ENCODE measurements around the gene COL26A1. TPM values are rescaled to one million over a fixed set of nuclear protein-coding genes. Genes with fewer than 3 reads are reported as not detected.

COL26A1 gene
- polyA plus RNA-seq, 1 donor (not counting 4 experiments of a cell fraction or from before 2014, with no cell fraction given) = not detected

- Histone ChIP-seq H3K4me2 (ENCODE audit: control insufficient read depth, extremely low read depth, insufficient read depth, low read depth, low read length) (no peak overlapping the region), H3K9ac (ENCODE audit: control insufficient read depth, extremely low read depth, insufficient read depth, low read length) (no peak overlapping the region), H3K9me1 (ENCODE audit: control insufficient read depth, extremely low read depth, insufficient read depth, low read length) (no peaks in the 10 kb centered on the region), H3K9me3 (ENCODE audit: control insufficient read depth, low read depth, low read length) (no peaks in the 10 kb centered on the region), H4K20me1 (ENCODE audit: control insufficient read depth, extremely low read depth, insufficient read depth, low read length) (no peaks in the 10 kb centered on the region), H2AFZ (ENCODE audit: control insufficient read depth, low read length) (no peak overlapping the region), H3K4me1 (ENCODE audit: control insufficient read depth, extremely low read depth, insufficient read depth, low read length) (no peaks in the 10 kb centered on the region), H3K4me3 (ENCODE audit: control insufficient read depth in 2 of 3, extremely low read depth in 1 of 3, insufficient read depth in 2 of 3, low read depth in 1 of 3, low read length in 3 of 3) (no peak overlapping the region), H3K27ac (ENCODE audit: control insufficient read depth, insufficient read depth, low read length) (no peak overlapping the region), H3K36me3 (ENCODE audit: control insufficient read depth in 2 of 2, extremely low read depth in 1 of 2, insufficient read depth in 2 of 2, low read length in 2 of 2) (no peaks in the 10 kb centered on the region), H3K27me3 (ENCODE audit: control insufficient read depth, extremely low read depth, insufficient read depth, low read length) (peaks cover 11% of the 10 kb centered on the region), H3K79me2 (ENCODE audit: control insufficient read depth, insufficient read depth, low read length) (no peaks in the 10 kb centered on the region)
- no peak for DNase-seq (ENCODE audit: low read depth, low spot score)
- dilution Hi-C loops (cut with MboI; ENCODE audit: extremely low pct_ligation_motif_present, low sequenced_read_pairs) = no loop called here
- no peak for FAIRE-seq
- TF ChIP-seq CTCF (optimal IDR thresholded peaks at IDR 0.05 in 1 of 3, IDR thresholded peaks at IDR 0.05 in 1 of 3, conservative IDR thresholded peaks at IDR 0.05 in 1 of 3; ENCODE audit: extremely low read depth in 1 of 3, insufficient read depth in 2 of 3, low read length in 3 of 3) (no peak), EZH2 (IDR thresholded peaks at IDR 0.05; ENCODE audit: low read length) (no peak)
These were observed 154.6 kb downstream of the COL26A1 start for GRCh38 chr7:101517304-101517703.

GRCh38 chr7:101518336-101518735, 155.7 kb downstream of the COL26A1 start:
- Histone ChIP-seq H2AFZ (ENCODE audit: control insufficient read depth, low read length) (no peak overlapping the region), H3K9ac (ENCODE audit: control insufficient read depth, extremely low read depth, insufficient read depth, low read length) (no peak overlapping the region), H3K4me2 (ENCODE audit: control insufficient read depth, extremely low read depth, insufficient read depth, low read depth, low read length) (no peak overlapping the region), H3K4me1 (ENCODE audit: control insufficient read depth, extremely low read depth, insufficient read depth, low read length) (no peaks in the 10 kb centered on the region), H3K27ac (ENCODE audit: control insufficient read depth, insufficient read depth, low read length) (no peak overlapping the region), H3K9me3 (ENCODE audit: control insufficient read depth, low read depth, low read length) (no peaks in the 10 kb centered on the region), H3K79me2 (ENCODE audit: control insufficient read depth, insufficient read depth, low read length) (no peaks in the 10 kb centered on the region), H3K4me3 (ENCODE audit: control insufficient read depth in 2 of 3, extremely low read depth in 1 of 3, insufficient read depth in 2 of 3, low read depth in 1 of 3, low read length in 3 of 3) (no peak overlapping the region), H3K27me3 (ENCODE audit: control insufficient read depth, extremely low read depth, insufficient read depth, low read length) (peaks cover 11% of the 10 kb centered on the region), H3K9me1 (ENCODE audit: control insufficient read depth, extremely low read depth, insufficient read depth, low read length) (no peaks in the 10 kb centered on the region), H3K36me3 (ENCODE audit: control insufficient read depth in 2 of 2, extremely low read depth in 1 of 2, insufficient read depth in 2 of 2, low read length in 2 of 2) (no peaks in the 10 kb centered on the region), H4K20me1 (ENCODE audit: control insufficient read depth, extremely low read depth, insufficient read depth, low read length) (no peaks in the 10 kb centered on the region)
- no peak for TF ChIP-seq EZH2 (IDR thresholded peaks at IDR 0.05; ENCODE audit: low read length)
- no peak for TF ChIP-seq CTCF (optimal IDR thresholded peaks at IDR 0.05 in 1 of 3, IDR thresholded peaks at IDR 0.05 in 1 of 3, conservative IDR thresholded peaks at IDR 0.05 in 1 of 3; ENCODE audit: extremely low read depth in 1 of 3, insufficient read depth in 2 of 3, low read length in 3 of 3)
- dilution Hi-C loops (cut with MboI; ENCODE audit: extremely low pct_ligation_motif_present, low sequenced_read_pairs) = no loop called here
- DNase-seq (ENCODE audit: low read depth, low spot score) (no peak), FAIRE-seq (no peak)

Measured in keratinocyte (primary cell).